ENCODE data around the gene ATP5PD.
"Not testable (repeated sequence)": the region's sequence is repeated elsewhere in the genome, so short reads cannot be mapped to it uniquely, and the experiment has no call there.

Gene ATP5PD

GRCh38 chr17:75011401-75012095 is 35.2 kb downstream of the ATP5PD start:
- FAIRE-seq = no peak
- TF ChIP-seq CTCF (IDR thresholded peaks at IDR 0.05; ENCODE audit: insufficient read depth, missing control alignments) = no peak
- peak; percentile 11 for DNase-seq (ENCODE audit: insufficient read length, low spot score)

DNA sequence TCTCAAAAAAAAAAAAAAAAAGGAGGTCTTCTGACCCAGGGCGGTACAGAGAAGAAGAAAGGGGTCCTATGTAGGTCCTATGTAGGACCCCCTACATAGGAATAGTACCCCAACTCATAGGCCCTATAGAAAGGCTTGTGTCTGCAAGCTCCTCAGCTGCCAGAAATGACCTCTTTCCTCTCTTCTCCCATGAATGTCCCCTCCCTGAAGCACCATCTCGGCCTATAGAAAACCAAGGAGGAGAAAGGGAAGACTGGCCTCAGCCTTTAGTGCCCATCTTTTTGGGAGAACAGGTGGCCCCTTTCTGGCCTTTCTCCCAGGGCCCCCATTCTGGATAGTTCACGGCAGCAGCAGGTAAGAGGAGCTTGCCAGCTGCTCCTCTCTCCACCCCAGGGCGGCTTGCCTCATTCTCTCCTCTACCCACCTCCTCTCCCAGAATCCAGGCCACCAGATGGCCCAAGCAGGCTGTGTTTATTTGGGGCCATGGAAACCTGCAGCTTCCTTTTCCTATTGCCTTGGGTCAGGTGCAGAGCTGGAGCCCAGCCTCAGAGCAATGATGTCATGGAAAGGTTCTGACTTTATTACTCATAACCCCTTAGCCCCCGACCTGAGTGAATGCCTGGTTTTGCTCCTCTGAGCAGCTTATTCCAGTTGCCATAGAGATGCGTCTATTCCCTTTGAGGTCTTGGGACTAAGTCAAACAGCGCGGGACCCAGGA is 35.9 kb downstream of the ATP5PD start:
- TF ChIP-seq CTCF (IDR thresholded peaks at IDR 0.05; ENCODE audit: insufficient read depth, missing control alignments) = peak; percentile 51
- FAIRE-seq = no peak
- peak; percentile 46 for DNase-seq (ENCODE audit: insufficient read length, low spot score)

DNA sequence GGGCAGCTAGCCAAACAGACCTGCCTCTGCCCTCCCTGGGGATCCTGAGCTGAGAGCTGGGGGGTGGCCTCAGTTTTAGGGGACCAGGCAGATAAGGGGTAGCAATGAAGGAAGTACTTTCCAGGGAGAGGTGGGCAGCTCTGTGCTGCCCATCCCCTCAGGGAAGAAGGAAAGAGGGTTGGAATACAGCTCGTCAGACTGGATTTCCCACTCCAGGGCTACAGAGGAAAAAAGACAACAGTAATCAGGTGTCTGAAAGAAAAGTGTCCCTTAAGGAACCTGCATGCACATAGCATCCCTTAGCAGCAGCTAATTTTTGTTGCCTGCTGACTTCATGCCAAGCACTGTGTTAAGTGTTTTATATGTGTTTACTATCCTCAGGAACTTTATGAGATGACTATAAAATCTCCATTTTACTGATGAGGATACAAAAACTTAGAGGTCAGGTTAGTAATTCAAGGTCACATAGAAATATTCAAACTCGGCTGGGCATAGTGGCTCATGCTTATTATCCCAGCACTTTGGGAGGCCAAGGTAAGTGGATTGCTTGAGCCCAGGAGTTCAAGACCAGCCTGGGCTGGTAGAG is 37.5 kb downstream of the ATP5PD start:
- DNase-seq (ENCODE audit: insufficient read length, low spot score) = peak; percentile 2
- no peak for TF ChIP-seq CTCF (IDR thresholded peaks at IDR 0.05; ENCODE audit: insufficient read depth, missing control alignments)
- FAIRE-seq = no peak

DNA sequence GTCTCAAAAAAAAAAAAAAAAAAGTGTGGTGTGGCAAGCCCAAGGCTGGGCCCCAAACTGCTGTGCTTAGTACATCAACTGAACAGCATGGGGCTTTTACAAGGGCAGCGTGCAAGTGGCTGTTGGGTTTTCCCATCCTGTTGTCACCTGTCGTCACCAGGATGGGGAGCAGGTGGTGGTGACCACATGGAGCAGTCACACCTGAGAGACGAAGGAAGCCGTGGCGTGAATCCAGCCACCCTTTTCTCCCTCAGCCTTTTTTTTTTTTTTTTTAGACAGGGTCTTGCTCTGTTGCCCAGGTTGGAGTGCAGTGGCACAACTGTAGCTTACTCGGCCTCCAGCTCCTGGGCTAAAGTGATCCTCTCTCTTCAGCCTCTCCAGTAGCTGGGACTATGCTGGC is 38.4 kb downstream of the ATP5PD start:
- TF ChIP-seq CTCF (IDR thresholded peaks at IDR 0.05; ENCODE audit: insufficient read depth, missing control alignments) = no peak
- no peak for FAIRE-seq
- no peak for DNase-seq (ENCODE audit: insufficient read length, low spot score)

GRCh38 chr17:75006653-75007052 is 40.1 kb downstream of the ATP5PD start:
- no peak for FAIRE-seq
- TF ChIP-seq CTCF (IDR thresholded peaks at IDR 0.05; ENCODE audit: insufficient read depth, missing control alignments) = no peak
- DNase-seq (ENCODE audit: insufficient read length, low spot score) = no peak

- not testable (repeated sequence) for FAIRE-seq
Observed at GRCh38 chr17:75006084-75006483, 40.7 kb downstream of the ATP5PD start.

GRCh38 chr17:75005291-75005690 is 41.5 kb downstream of the ATP5PD start:
- no peak for TF ChIP-seq CTCF (IDR thresholded peaks at IDR 0.05; ENCODE audit: insufficient read depth, missing control alignments)
- DNase-seq (ENCODE audit: insufficient read length, low spot score) = no peak
- no peak for FAIRE-seq

More at GRCh38 chr17:75006084-75006483, 40.7 kb downstream of the ATP5PD start:
- not testable (repeated sequence) for DNase-seq (ENCODE audit: insufficient read length, low spot score)
